ENCODE results near the gene CCNI2.
"Not testable (repeated sequence)": the region's sequence is repeated elsewhere in the genome, so short reads cannot be mapped to it uniquely, and the experiment has no call there.

CCNI2 gene

DNA sequence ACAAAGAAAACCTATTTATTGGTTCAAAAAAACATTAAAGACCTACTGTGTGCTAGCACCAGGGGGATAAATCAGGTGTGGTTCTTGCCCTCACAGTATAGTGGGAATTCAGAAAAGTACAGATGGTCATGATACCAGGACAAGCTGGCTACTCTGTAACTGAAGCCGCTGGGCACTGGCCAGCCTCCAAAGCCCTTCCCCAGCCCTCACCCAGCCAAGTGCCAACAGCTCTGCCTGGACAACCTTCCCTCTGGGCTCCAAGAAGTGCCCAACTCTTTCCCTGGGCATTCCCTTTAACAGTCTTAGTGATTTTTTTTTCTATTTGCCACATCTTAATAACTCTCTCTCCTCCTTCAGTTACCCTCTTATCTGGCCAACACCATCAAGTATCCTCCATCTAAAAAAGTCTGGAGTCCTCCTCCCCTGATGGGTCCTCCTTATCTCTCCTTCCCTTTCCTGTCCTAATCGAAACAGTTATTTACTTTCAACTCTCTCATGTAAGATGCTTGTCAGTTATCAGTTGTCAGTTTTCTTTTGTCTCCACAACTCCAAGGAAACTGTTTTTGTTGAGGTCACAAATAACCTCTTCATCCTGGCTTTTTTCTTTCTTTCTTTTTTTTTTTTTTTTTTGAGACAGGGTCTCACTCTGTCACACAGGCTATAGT is 43.1 kb downstream of the CCNI2 start:
- no peaks in the 10 kb centered on the region for H3K9me3 ChIP-seq (ENCODE audit: control insufficient read depth, low read length)
- H3K27me3 ChIP-seq (replicated peaks; ENCODE audit: control insufficient read depth, insufficient read depth, low read length, poor library complexity, severe bottlenecking) = no peaks in the 10 kb centered on the region

DNA sequence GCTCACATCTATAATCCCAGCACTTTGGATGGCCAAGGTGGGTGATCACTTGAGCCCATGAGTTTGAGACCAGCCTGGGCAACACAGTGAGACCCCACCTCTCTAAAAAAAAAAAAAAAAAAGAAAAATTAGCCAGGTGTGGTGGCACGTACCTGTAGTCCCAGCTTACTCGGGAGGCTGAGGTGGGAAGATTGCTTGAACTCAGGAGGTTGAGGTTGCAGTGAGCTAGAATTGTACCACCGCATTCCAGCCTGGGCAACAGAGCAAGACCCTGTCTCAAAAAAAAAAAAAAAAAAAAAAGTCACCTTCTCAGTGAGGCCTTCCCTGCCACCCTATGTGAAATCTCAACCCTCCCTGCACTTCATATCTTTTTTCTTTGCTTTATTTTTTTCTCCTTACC is 43.8 kb downstream of the CCNI2 start:
- no peaks in the 10 kb centered on the region for H3K36me3 ChIP-seq (ENCODE audit: control insufficient read depth, insufficient read depth, low read length)
- H3K4me1 ChIP-seq (ENCODE audit: control insufficient read depth, insufficient read depth, low read length, poor library complexity, severe bottlenecking) = no peaks in the 10 kb centered on the region
- no peak overlapping the region for H3K4me3 ChIP-seq (ENCODE audit: insufficient read depth, low read depth, low read length, poor library complexity, severe bottlenecking)
- H3K27me3 ChIP-seq (replicated peaks; ENCODE audit: control insufficient read depth, insufficient read depth, low read length, poor library complexity, severe bottlenecking) = no peaks in the 10 kb centered on the region
- no peak overlapping the region for H3K27ac ChIP-seq (ENCODE audit: insufficient read depth, low read length, poor library complexity, severe bottlenecking)
- H3K9me3 ChIP-seq (ENCODE audit: control insufficient read depth, low read length) = no peaks in the 10 kb centered on the region
- DNase-seq = no peak

More for the DNA sequence above, 43.1 kb downstream of the CCNI2 start:
- no peak overlapping the region for H3K27ac ChIP-seq (ENCODE audit: insufficient read depth, low read length, poor library complexity, severe bottlenecking)
- DNase-seq = no peak
- H3K4me3 ChIP-seq (ENCODE audit: insufficient read depth, low read depth, low read length, poor library complexity, severe bottlenecking) = no peak overlapping the region
- H3K36me3 ChIP-seq (ENCODE audit: control insufficient read depth, insufficient read depth, low read length) = no peaks in the 10 kb centered on the region
- H3K4me1 ChIP-seq (ENCODE audit: control insufficient read depth, insufficient read depth, low read length, poor library complexity, severe bottlenecking) = no peaks in the 10 kb centered on the region

DNA sequence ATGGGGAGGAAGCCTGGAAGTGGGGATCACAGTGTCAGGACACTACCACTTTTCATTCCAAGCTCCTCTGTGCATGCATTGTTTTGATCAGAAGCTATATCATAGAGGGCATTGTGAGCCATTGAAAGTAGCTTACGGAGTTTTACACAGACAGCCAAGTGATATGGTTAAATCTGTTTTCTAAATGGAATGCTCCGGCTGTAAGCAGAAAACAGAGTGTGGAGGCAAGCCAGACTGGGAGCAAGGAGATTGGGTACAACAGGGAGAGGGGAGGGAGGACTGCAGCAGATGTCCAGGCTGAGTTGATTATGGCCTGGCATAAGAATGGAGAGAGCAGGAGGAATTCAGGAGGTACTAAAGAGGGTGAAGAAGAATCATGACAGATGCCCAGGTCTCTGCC is 50.4 kb downstream of the CCNI2 start:
- no peaks in the 10 kb centered on the region for H3K9me3 ChIP-seq (ENCODE audit: control insufficient read depth, low read length)
- DNase-seq = no peak
- H3K4me3 ChIP-seq (ENCODE audit: insufficient read depth, low read depth, low read length, poor library complexity, severe bottlenecking) = no peak overlapping the region
- no peaks in the 10 kb centered on the region for H3K36me3 ChIP-seq (ENCODE audit: control insufficient read depth, insufficient read depth, low read length)
- no peak overlapping the region for H3K27ac ChIP-seq (ENCODE audit: insufficient read depth, low read length, poor library complexity, severe bottlenecking)
- no peaks in the 10 kb centered on the region for H3K27me3 ChIP-seq (replicated peaks; ENCODE audit: control insufficient read depth, insufficient read depth, low read length, poor library complexity, severe bottlenecking)
- H3K4me1 ChIP-seq (ENCODE audit: control insufficient read depth, insufficient read depth, low read length, poor library complexity, severe bottlenecking) = no peaks in the 10 kb centered on the region

DNA sequence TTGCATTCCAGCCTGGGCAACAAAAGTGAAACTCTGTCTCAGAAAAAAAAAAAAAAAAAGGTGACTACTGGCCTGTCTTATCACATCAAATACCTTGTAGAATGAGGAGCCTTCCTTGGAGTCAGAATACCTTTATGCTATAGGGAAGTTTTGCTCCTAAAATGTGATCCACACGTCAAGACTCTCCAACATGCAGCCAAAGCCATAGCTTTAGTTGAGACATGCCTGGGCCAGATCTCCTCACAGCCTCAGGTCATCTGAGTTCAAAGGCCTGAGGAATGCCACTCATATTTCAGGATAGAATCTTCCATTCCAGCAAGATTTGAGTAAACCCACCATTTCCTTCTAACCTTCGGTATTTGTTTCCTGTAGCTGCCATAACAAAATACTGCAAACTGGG is 52.2 kb downstream of the CCNI2 start:
- Histone ChIP-seq H3K9me3 (ENCODE audit: control insufficient read depth, low read length) (no peaks in the 10 kb centered on the region), H3K36me3 (ENCODE audit: control insufficient read depth, insufficient read depth, low read length) (no peaks in the 10 kb centered on the region), H3K27me3 (replicated peaks; ENCODE audit: control insufficient read depth, insufficient read depth, low read length, poor library complexity, severe bottlenecking) (no peaks in the 10 kb centered on the region), H3K27ac (ENCODE audit: insufficient read depth, low read length, poor library complexity, severe bottlenecking) (no peak overlapping the region), H3K4me3 (ENCODE audit: insufficient read depth, low read depth, low read length, poor library complexity, severe bottlenecking) (no peak overlapping the region), H3K4me1 (ENCODE audit: control insufficient read depth, insufficient read depth, low read length, poor library complexity, severe bottlenecking) (no peaks in the 10 kb centered on the region)
- no peak for DNase-seq

DNA sequence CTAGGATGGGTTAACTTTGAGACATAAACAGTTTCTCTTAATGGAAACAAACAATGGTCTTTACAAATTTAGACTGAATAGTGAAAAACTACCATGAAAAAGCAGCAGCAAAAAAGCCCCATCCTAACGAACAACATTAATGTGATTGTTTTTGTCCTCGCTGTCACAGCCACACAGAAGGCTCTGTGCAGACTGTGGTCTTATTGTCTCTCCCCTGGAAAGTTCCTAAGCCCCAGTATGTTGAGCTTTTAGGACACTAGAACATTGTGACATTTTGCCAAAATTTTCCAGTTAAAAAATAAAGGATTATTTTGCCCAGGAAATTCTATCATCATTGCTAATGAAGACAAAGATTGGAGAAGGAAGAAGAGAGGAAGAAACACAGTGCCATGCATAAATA is 53.3 kb downstream of the CCNI2 start:
- DNase-seq = no peak
- H3K27ac ChIP-seq (ENCODE audit: insufficient read depth, low read length, poor library complexity, severe bottlenecking) = no peak overlapping the region
- H3K4me1 ChIP-seq (ENCODE audit: control insufficient read depth, insufficient read depth, low read length, poor library complexity, severe bottlenecking) = no peaks in the 10 kb centered on the region
- no peaks in the 10 kb centered on the region for H3K9me3 ChIP-seq (ENCODE audit: control insufficient read depth, low read length)
- H3K27me3 ChIP-seq (replicated peaks; ENCODE audit: control insufficient read depth, insufficient read depth, low read length, poor library complexity, severe bottlenecking) = no peaks in the 10 kb centered on the region
- H3K4me3 ChIP-seq (ENCODE audit: insufficient read depth, low read depth, low read length, poor library complexity, severe bottlenecking) = no peak overlapping the region
- H3K36me3 ChIP-seq (ENCODE audit: control insufficient read depth, insufficient read depth, low read length) = no peaks in the 10 kb centered on the region

DNA sequence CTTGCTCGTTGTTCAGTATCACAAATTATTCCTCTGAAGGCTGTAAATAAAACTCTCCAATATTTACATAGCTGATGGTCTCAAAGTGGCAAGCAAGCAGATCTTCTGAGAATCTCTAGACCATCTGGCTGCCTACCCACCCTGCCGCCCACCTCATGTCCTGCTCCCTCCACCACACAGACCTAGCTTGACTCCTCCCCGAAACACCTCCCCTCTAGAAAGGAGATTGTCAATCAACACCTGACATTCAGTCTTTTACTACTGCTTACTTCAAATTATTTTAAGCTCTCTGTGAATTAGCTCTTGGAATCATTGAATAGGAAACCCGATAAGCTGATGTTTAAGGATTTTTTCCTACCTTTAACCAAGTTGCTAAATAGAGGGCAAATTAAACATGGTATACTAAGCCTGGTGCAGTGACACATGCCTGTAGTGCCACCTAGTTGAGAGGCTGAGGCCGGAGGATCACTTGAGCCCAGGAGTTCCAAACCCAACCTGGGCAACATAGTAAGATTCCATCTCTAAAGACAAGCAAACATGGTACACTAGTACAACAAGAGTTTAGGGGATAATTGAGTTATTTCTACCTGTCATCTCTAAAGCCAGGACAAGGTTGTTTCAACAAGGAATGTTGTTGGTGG is 54.9 kb downstream of the CCNI2 start:
- Histone ChIP-seq H3K27me3 (replicated peaks; ENCODE audit: control insufficient read depth, insufficient read depth, low read length, poor library complexity, severe bottlenecking) (peaks cover under 1% of the 10 kb centered on the region), H3K36me3 (ENCODE audit: control insufficient read depth, insufficient read depth, low read length) (no peaks in the 10 kb centered on the region), H3K27ac (ENCODE audit: insufficient read depth, low read length, poor library complexity, severe bottlenecking) (no peak overlapping the region), H3K4me1 (ENCODE audit: control insufficient read depth, insufficient read depth, low read length, poor library complexity, severe bottlenecking) (no peaks in the 10 kb centered on the region), H3K9me3 (ENCODE audit: control insufficient read depth, low read length) (no peaks in the 10 kb centered on the region), H3K4me3 (ENCODE audit: insufficient read depth, low read depth, low read length, poor library complexity, severe bottlenecking) (no peak overlapping the region)
- DNase-seq = no peak

DNA sequence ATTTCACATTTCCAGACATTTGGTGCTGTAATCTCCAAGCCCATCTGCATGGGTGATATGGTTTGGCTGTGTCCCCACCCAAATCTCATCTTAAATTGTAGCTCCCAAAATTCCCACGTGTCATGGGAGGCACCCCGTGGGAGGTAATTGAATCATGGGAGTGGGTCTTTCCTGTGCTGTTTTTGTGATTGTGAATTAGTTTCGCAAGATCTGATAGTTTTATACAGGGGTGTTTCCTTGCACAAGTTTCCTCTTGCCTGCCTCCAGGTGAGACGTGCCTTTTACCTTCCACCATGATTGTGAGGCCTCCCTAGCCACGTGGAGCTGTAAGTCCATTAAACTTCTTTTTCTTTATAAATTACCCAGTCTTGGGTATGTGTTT is 55.5 kb downstream of the CCNI2 start:
- not testable (repeated sequence) for H3K27ac ChIP-seq (ENCODE audit: insufficient read depth, low read length, poor library complexity, severe bottlenecking); H3K4me3 ChIP-seq (ENCODE audit: insufficient read depth, low read depth, low read length, poor library complexity, severe bottlenecking); H3K4me1 ChIP-seq (ENCODE audit: control insufficient read depth, insufficient read depth, low read length, poor library complexity, severe bottlenecking); DNase-seq; H3K36me3 ChIP-seq (ENCODE audit: control insufficient read depth, insufficient read depth, low read length); H3K9me3 ChIP-seq (ENCODE audit: control insufficient read depth, low read length); H3K27me3 ChIP-seq (replicated peaks; ENCODE audit: control insufficient read depth, insufficient read depth, low read length, poor library complexity, severe bottlenecking)
